ENCODE measurements around the gene BRF1. TPM values are rescaled to one million over a fixed set of nuclear protein-coding genes. Genes with fewer than 3 reads are reported as not detected.

Gene BRF1
- total RNA-seq, 1 donor from 2014 or later, result 47.7 TPM

DNA sequence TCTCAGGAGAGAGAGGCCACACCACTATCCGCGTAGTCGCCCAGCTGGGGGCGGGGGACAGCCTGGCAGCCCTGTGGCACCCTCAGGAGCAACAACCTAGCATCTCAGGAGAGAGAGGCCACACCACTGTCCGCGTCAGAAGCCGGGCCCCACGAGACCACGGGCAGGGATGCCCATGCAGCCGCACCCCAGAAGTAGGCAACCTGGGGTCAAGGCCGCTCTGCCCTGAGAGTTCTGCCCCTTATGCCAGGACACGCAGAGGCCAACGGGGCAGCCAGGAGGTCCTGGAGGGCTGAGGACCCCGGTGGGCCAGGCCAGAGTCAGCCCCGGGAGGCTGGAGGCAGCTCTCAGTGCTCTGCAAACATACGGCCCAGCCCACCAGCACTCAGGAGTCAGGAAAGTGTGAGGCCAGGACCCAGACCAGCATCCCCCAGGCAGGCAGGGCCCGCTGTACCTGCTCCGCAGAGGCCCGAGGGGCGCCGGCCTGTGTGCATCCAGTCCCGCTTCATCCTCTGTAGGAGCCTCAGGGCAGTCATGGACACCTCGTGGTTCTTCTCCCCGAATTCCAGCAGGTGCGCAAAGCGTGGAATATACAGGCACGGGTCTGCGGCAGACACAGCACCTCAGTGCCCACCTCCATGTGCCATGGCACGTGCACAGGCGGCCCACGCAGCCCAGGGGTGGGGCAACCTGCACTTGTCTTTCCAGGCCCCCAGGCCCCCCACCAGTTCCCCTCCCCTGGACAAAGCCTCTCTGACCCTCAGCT, 59.8 kb downstream of the BRF1 start:
- Mint-ChIP-seq H3K4me1 (ENCODE audit: unreplicated experiment) (peaks cover 7% of the 10 kb centered on the region), H3K27ac (no peak overlapping the region), H3K27me3 (no peaks in the 10 kb centered on the region), H3K9me3 (no peaks in the 10 kb centered on the region), H3K4me3 (no peak overlapping the region), H3K36me3 (peaks cover 5% of the 10 kb centered on the region)
- no peak for DNase-seq (ENCODE audit: extremely low spot score, unreplicated experiment)
- TF ChIP-seq, protein P1, sequence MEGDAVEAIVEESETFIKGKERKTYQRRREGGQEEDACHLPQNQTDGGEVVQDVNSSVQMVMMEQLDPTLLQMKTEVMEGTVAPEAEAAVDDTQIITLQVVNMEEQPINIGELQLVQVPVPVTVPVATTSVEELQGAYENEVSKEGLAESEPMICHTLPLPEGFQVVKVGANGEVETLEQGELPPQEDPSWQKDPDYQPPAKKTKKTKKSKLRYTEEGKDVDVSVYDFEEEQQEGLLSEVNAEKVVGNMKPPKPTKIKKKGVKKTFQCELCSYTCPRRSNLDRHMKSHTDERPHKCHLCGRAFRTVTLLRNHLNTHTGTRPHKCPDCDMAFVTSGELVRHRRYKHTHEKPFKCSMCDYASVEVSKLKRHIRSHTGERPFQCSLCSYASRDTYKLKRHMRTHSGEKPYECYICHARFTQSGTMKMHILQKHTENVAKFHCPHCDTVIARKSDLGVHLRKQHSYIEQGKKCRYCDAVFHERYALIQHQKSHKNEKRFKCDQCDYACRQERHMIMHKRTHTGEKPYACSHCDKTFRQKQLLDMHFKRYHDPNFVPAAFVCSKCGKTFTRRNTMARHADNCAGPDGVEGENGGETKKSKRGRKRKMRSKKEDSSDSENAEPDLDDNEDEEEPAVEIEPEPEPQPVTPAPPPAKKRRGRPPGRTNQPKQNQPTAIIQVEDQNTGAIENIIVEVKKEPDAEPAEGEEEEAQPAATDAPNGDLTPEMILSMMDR (conservative IDR thresholded peaks at IDR 0.05), result no peak

DNA sequence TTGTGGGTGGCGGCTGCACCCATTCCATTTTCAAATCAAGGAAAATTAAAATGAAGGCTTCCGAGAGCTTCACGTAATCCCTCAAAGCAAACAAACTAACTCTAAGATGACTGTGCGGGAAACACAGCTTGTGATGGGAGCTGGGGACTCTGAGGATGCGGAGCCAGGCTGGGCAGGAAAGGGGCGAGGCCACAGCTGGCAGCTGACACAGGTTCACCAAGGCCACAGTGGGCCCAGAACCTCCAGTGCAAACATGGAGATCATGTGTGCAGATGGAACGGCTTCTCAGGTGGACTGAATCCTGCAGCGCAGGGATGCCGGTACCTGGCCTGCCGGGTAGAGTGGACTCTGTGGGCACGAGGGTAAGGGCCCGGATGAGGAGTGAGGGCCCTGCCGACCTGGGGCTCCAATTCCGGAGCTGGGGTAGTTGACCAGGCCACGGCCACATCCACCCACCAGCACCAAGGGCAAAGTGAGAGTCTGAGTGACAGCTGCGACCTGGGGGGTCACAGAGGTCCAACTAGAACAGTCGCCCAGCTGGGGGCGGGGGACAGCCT, 71.6 kb downstream of the BRF1 start:
- TF ChIP-seq, protein P1 (conservative IDR thresholded peaks at IDR 0.05), result no peak
- Mint-ChIP-seq H3K36me3 (peaks cover 5% of the 10 kb centered on the region), H3K27me3 (no peaks in the 10 kb centered on the region), H3K27ac (no peak overlapping the region), H3K9me3 (no peaks in the 10 kb centered on the region), H3K4me1 (ENCODE audit: unreplicated experiment) (peaks cover 5% of the 10 kb centered on the region), H3K4me3 (no peak overlapping the region)
- DNase-seq (ENCODE audit: extremely low spot score, unreplicated experiment), result no peak

DNA sequence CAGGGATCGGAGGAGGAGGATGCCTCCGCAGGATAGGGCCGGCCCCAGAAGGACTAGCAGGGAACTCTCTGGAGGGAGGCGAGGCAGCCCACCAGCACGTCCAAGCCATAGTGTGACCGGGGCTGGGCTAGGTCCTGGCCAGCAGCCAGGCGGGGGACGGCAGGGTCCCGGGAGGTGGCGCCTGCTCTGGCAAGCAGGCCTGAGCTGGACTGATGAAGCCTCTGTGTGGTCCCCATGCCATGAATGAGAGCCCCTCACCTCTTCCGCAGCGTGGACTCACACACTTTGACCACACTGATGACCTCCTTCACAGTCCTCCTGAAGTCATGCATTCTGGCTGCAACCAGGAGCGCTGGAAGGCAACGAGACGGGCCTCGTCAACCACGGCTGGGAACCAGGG, 72.2 kb downstream of the BRF1 start:
- DNase-seq (ENCODE audit: extremely low spot score, unreplicated experiment), result no peak
- Mint-ChIP-seq H3K9me3 (no peaks in the 10 kb centered on the region), H3K4me1 (ENCODE audit: unreplicated experiment) (peaks cover 8% of the 10 kb centered on the region), H3K27ac (no peak overlapping the region), H3K4me3 (no peak overlapping the region), H3K36me3 (peaks cover 5% of the 10 kb centered on the region), H3K27me3 (no peaks in the 10 kb centered on the region)
- TF ChIP-seq, protein P1 (conservative IDR thresholded peaks at IDR 0.05), result no peak

DNA sequence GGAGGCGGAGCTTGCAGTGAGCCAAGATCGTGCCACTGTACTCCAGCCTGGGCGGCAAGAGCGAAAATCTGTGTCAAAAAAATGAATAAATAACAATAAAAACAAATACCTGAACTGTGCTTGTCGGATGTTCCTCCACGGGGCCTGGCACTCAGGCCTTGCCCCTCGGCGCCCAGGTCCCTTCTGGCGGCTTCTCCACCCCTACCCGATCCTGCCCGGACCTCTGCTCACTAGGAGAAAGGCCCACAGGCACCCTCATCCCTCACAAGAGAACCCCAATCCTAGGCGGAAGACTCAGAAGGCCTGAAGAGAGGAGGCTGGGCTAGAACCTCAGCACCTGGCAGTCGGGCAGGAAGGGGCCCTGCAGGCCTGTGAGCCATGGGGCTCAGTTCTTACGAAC, 73.5 kb downstream of the BRF1 start:
- no peaks in the 10 kb centered on the region for H3K27me3 Mint-ChIP-seq
- H3K9me3 Mint-ChIP-seq, result no peaks in the 10 kb centered on the region
- peaks cover 14% of the 10 kb centered on the region for H3K4me1 Mint-ChIP-seq (ENCODE audit: unreplicated experiment)
- no peak for DNase-seq (ENCODE audit: extremely low spot score, unreplicated experiment)
- no peak overlapping the region for H3K27ac Mint-ChIP-seq
- H3K36me3 Mint-ChIP-seq, result peaks cover 11% of the 10 kb centered on the region
- H3K4me3 Mint-ChIP-seq, result no peak overlapping the region
- TF ChIP-seq, protein P1 (conservative IDR thresholded peaks at IDR 0.05), result no peak

DNA sequence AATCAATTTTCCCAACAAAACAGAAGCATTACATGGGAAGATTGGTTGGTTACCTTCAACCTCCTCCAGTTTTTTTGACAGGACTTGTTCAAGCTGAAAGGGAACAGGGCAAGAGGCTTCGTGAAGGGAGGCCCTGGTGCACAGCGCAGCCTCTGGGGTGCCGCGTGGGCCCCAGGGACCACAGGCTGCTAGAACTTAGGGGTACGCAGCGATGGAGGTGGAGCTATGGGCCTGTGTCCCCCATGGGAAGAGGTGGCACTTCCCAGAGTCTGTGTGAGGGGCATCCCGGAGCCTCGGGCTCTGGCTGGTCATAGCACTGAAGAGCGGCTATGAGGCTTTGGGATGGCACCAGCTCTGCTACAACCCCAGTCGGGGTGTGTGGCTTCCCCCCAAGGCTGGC, 74.6 kb downstream of the BRF1 start:
- DNase-seq (ENCODE audit: extremely low spot score, unreplicated experiment), result no peak
- Mint-ChIP-seq H3K9me3 (no peaks in the 10 kb centered on the region), H3K27me3 (no peaks in the 10 kb centered on the region), H3K27ac (no peak overlapping the region), H3K4me1 (ENCODE audit: unreplicated experiment) (peaks cover 14% of the 10 kb centered on the region), H3K4me3 (no peak overlapping the region), H3K36me3 (peaks cover 18% of the 10 kb centered on the region)
- TF ChIP-seq, protein P1 (conservative IDR thresholded peaks at IDR 0.05), result no peak
